AG09309 (cell line): ENCODE data around the gene FADS3.

Experiments
- DNase-seq: peaks from one replicate; pipeline ENCODE4 v3.0.0-alpha.2; 2010; ENCODE audit warnings: low read depth
- H3K4me3 ChIP-seq: 2 replicates; pipeline ENCODE4 v1.5.1; 2011; ENCODE audit warnings: mild to moderate bottlenecking, low read depth, low read length, moderate library complexity; ENCODE audit not compliant: control insufficient read depth
- CTCF ChIP-seq: IDR thresholded peaks from 2 replicates; pipeline ENCODE4 v1.5.1; 2011; ENCODE audit warnings: mild to moderate bottlenecking, low read depth, low read length, inconsistent platforms; ENCODE audit not compliant: insufficient read depth, control insufficient read depth; ENCODE audit errors: missing control alignments

Gene FADS3

GRCh38 chr11:61926235-61926634, 34.9 kb upstream of the FADS3 start:
- no peak for DNase-seq
- TF ChIP-seq CTCF: no peak
- no peak overlapping the region for H3K4me3 ChIP-seq

GRCh38 chr11:61925736-61926135, 34.4 kb upstream of the FADS3 start:
- TF ChIP-seq CTCF: no peak
- no peak for DNase-seq
- H3K4me3 ChIP-seq: no peak overlapping the region

- no peak for TF ChIP-seq CTCF
- no peak overlapping the region for H3K4me3 ChIP-seq
These were observed 32.7 kb upstream of the FADS3 start for GRCh38 chr11:61924064-61924455.

GRCh38 chr11:61923166-61924063, 32.1 kb upstream of the FADS3 start:
- no peak overlapping the region for H3K4me3 ChIP-seq
- no peak for TF ChIP-seq CTCF
- no peak for DNase-seq

More at GRCh38 chr11:61924064-61924455, 32.7 kb upstream of the FADS3 start:
- DNase-seq: no peak

GRCh38 chr11:61922539-61922938, 31.2 kb upstream of the FADS3 start:
- no peak for TF ChIP-seq CTCF
- no peak overlapping the region for H3K4me3 ChIP-seq
- DNase-seq: peak; percentile 42

GRCh38 chr11:61921446-61921845, 30.1 kb upstream of the FADS3 start:
- H3K4me3 ChIP-seq: no peak overlapping the region
- no peak for TF ChIP-seq CTCF
- DNase-seq: no peak
